Loucy (cell line): ENCODE data around the gene IL3RA.

Experiments
- H2AFZ ChIP-seq: fragments of 200-600 bp; sonication (generic); 2 replicates; pipeline ENCODE4 v1.6.0; 2016; ENCODE audit warnings: antibody characterized with exemption, mild to moderate bottlenecking, low read length, moderate library complexity
- H3F3A ChIP-seq: fragments of 200-600 bp; 2 replicates; pipeline ENCODE4 v1.6.0; 2016; ENCODE audit warnings: antibody characterized with exemption, low read depth, mild to moderate bottlenecking
- H3K27me3 ChIP-seq: fragments of 200-600 bp; sonication (generic); 2 replicates; pipeline ENCODE4 v1.6.1; 2014; ENCODE audit warnings: low read length, mild to moderate bottlenecking; ENCODE audit not compliant: insufficient read depth, poor library complexity, severe bottlenecking
- H3K36me3 ChIP-seq: fragments of 200-600 bp; sonication (generic); 2 replicates; pipeline ENCODE4 v1.6.1; 2016; ENCODE audit warnings: low read length; ENCODE audit not compliant: insufficient read depth
- H3K4me1 ChIP-seq: fragments of 200-600 bp; sonication (generic); 2 replicates; pipeline ENCODE4 v1.5.1; 2014; ENCODE audit warnings: low read length, mild to moderate bottlenecking; ENCODE audit not compliant: insufficient read depth, poor library complexity, severe bottlenecking
- H3K4me2 ChIP-seq: fragments of 200-600 bp; sonication (generic); 2 replicates; pipeline ENCODE4 v1.6.0; 2014; ENCODE audit warnings: antibody characterized with exemption, low read length, low read depth, mild to moderate bottlenecking; ENCODE audit not compliant: poor library complexity, severe bottlenecking
- H3K4me3 ChIP-seq: fragments of 200-600 bp; sonication (generic); 2 replicates; pipeline ENCODE4 v1.5.1; 2014; ENCODE audit warnings: low read length, mild to moderate bottlenecking, mixed read lengths; ENCODE audit not compliant: poor library complexity, severe bottlenecking
- H3K79me2 ChIP-seq: fragments of 200-600 bp; sonication (generic); 2 replicates; pipeline ENCODE4 v1.6.1; 2014; ENCODE audit warnings: low read length; ENCODE audit not compliant: insufficient read depth
- H3K9ac ChIP-seq: fragments of 200-600 bp; sonication (generic); 2 replicates; pipeline ENCODE4 v1.6.0; 2014; ENCODE audit warnings: mild to moderate bottlenecking, low read depth, low read length, moderate library complexity; ENCODE audit not compliant: poor library complexity, severe bottlenecking
- H3K9me2 ChIP-seq: fragments of 200-600 bp; sonication (generic); replicated peaks from 2 replicates; pipeline ENCODE4 v1.6.1; 2016; ENCODE audit warnings: low read depth, low read length, mixed read lengths
- H3K9me3 ChIP-seq: fragments of 200-600 bp; sonication (generic); 2 replicates; pipeline ENCODE4 v1.6.1; 2014; ENCODE audit warnings: mild to moderate bottlenecking, antibody characterized with exemption, low read length, low read depth; ENCODE audit not compliant: insufficient read depth
- H4K20me1 ChIP-seq: fragments of 200-600 bp; sonication (generic); 2 replicates; pipeline ENCODE4 v1.6.0; 2014; ENCODE audit warnings: antibody characterized with exemption, low read length, mild to moderate bottlenecking; ENCODE audit not compliant: insufficient read depth, poor library complexity, severe bottlenecking
- EZH2phosphoT487 ChIP-seq: fragments of 200-600 bp; IDR thresholded peaks from 2 replicates; pipeline ENCODE4 v1.6.1; 2018; ENCODE audit warnings: antibody characterized with exemption, mild to moderate bottlenecking, moderate library complexity, borderline replicate concordance
- TF ChIP-seq, protein P1 (sequence below): fragments of 200-600 bp; sonication (generic); conservative IDR thresholded peaks from 2 replicates; pipeline ENCODE4 v1.5.1; 2014; ENCODE audit warnings: mild to moderate bottlenecking, antibody characterized with exemption, low read length

The IL3RA gene

GRCh38 chrX:1430451-1430850 lies 93.9 kb downstream of the IL3RA start:
- Histone ChIP-seq H3K27me3 (no peaks in the 10 kb centered on the region), H3K9ac (no peak overlapping the region), H3K79me2 (no peaks in the 10 kb centered on the region), H3K4me1 (no peaks in the 10 kb centered on the region), H3K4me3 (no peak overlapping the region), H4K20me1 (no peaks in the 10 kb centered on the region), H2AFZ (no peak overlapping the region), H3K36me3 (no peaks in the 10 kb centered on the region; the same call in 1 of the 2 replicates), H3K4me2 (no peak overlapping the region), H3K9me3 (no peaks in the 10 kb centered on the region), H3F3A (no peaks in the 10 kb centered on the region), H3K9me2 (no peaks in the 10 kb centered on the region)
- no peak for TF ChIP-seq EZH2phosphoT487
- TF ChIP-seq, protein P1, sequence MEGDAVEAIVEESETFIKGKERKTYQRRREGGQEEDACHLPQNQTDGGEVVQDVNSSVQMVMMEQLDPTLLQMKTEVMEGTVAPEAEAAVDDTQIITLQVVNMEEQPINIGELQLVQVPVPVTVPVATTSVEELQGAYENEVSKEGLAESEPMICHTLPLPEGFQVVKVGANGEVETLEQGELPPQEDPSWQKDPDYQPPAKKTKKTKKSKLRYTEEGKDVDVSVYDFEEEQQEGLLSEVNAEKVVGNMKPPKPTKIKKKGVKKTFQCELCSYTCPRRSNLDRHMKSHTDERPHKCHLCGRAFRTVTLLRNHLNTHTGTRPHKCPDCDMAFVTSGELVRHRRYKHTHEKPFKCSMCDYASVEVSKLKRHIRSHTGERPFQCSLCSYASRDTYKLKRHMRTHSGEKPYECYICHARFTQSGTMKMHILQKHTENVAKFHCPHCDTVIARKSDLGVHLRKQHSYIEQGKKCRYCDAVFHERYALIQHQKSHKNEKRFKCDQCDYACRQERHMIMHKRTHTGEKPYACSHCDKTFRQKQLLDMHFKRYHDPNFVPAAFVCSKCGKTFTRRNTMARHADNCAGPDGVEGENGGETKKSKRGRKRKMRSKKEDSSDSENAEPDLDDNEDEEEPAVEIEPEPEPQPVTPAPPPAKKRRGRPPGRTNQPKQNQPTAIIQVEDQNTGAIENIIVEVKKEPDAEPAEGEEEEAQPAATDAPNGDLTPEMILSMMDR = no peak
